ENCODE results near the gene PPP1R1C.

Gene PPP1R1C

DNA sequence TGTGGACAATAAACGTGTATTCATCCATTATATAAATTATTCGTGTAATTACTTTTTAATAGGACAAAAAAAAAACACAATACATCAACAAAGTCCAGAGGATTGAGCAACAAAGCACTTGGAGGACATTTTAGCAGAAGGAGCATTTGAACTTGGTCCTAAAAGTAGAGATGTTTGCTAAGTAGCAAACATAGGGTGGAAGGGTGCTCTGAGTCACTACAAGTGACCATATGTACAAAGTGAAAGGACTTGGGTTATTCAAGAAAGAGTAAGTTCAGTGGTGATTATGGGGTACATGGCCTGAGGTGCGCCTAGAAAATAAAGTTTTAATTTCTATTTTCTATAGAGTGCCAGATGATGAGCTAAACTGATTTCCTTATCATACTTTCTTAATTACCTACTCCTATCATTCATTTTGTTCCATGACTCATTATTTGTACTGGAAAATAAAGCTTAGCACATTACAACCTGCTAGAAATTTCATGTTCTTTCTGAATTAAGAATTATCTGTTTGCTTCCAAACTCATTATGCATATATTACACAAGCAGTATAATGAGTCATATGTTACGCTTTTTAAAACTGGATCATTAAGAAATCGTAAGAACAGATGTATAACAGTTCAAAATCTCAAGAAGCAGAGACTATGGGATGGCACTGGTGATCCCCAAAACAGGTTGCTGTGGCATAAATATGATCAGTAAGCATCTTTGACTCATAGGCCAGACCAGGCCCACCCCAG lies 13.1 kb upstream of the PPP1R1C start:
- no peak for DNase-seq

DNA sequence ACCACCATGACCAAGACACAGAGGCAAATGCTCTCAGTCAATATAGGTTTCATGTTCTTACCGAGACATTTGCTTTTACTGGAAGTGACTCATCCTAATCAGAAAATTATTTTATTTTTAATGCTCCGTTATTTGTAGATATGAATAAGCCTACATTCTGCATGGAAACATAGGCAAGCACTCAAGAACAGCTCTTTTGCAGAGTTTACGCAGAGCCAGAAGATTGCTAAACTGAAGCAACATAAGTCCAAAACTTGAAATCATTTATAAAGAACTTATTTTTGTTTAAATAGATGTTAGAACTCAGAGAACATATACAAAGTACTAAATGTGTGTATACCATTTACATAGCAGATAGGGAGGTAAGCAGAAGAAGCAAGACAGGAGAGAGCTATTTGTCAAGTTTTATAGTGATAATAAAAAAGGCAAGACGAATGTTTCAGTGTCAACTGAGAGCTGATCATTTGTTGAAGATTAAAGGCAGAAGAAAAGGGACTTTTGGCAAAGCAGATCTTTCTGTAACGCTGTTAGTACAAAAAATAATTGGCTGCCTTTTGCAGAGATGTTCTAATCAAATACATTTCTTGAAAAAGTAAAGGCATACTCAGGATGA lies 12.4 kb upstream of the PPP1R1C start:
- no peak for DNase-seq

DNA sequence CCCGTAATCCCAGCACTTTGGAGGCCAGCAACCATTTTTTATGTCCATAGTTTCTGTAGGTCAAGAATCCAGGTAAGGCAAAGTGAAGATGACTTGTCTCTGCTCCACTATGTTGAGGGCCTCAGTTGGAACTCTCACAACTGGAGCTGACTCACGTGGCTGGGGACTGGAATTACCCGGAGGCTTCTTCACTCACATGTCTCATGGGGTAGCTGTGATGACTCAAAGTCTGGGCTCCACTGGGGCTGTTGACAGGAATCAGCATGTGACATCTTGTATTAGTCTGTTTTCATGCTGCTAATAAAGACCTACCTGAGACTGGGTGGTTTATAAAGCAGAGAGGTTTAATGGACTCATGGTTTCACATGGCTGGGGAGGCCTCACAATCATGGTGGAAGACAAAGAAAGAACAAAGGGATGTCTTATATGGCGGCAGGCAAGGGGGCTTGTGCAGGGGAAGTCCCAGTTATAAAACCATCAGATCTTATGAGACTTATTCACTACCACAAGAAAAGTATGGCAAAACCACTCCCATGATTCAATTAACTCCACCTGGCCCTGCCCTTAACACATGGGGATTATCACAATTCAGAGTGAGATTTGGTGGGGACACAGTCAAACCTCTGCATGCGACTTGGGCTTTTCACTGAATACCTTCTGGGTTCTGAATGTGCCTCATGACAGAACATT lies 7.8 kb upstream of the PPP1R1C start:
- no peak for DNase-seq

DNA sequence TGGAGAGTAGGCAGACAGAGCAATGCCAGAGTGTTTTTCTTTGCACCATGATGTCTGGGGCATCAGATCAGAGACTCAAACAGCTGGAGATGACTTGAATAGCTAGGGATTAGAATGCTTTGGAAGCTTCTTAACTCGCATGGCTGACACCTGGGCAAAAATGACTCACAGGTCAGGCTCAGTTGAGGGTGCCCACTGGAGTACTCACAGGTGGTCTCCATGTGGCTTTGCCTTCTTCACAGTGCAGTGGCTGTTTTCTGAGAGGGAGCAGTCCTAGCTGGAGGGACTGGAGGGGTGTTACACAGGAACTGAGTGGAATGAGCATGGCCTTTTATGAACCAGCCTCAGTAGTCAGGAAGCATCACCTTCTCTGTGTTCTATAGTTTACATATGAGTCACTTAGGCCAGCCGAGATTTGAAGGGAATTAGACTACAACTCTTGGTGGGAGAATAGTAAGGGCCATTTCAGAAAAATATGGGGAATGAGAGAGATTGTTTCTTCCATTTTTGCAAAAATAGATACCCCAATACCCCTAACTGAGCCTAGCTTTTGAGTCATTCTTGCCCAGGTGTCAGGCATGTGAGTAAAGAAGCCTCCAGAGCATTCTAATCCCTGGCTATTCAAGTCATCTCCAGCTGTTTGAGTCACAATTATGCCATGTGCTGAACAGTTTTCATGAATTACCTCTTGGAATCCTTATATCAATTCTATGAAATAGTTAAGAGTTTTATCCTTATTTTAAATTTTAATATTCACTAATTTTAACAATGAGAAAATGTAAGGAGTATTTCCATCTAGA lies 7.1 kb upstream of the PPP1R1C start:
- DNase-seq: no peak

DNA sequence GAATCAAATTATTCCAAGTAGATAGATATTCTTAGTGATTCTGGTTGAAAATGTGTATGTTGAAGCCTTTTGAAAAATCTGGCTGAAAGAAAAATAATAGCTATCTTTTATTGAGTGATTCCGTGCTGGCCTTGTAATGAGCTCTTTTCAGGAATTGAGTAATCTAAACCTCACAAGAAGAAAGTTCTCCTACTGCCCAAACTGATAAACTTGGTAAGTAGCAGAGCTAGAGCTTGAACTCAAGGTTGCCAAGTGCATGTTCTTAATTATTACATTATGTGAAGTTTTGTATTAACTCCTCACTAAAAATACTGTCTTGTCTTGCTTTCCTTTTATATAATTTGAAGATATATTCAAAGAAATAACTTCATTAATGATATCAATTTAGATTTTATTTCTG lies 1.6 kb upstream of the PPP1R1C start:
- no peak for DNase-seq

DNA sequence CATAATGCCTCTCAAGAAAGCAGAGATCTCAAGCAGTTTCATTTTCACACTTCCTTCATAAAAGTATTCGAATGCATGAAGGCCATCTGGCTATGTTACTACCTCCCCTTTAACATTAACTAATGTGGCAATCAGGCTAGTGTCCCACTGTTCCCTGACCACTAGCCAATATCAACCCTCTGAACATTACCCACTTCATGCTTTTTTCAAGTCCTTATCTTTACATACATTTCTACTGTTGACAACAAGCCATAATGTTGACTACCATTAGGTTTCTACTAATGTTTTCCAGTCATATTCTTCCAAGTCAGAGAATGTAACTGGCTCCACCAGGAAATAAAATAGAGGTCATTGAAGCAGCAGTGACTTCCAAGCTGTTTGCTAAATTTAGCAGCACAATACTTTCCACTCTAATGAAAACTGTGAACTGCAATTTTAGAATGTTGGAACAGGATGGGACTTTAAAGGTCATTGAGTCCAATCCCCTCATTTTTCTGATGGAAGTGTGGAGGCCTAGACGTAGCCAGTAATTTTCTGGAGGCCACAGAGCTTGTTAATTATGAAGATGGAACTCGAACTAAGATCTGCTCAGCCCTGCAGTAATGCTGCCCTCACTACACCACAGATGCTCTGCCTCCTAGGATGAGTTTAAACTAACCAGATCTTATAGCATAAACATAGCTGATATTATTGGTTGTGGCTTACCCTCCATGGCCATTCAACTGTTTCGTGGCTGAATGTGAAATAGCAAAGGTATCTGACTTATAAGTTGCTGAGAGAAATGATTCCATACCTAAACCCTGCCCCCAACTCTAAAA lies 630 bp upstream of the PPP1R1C start:
- no peak for DNase-seq

DNA sequence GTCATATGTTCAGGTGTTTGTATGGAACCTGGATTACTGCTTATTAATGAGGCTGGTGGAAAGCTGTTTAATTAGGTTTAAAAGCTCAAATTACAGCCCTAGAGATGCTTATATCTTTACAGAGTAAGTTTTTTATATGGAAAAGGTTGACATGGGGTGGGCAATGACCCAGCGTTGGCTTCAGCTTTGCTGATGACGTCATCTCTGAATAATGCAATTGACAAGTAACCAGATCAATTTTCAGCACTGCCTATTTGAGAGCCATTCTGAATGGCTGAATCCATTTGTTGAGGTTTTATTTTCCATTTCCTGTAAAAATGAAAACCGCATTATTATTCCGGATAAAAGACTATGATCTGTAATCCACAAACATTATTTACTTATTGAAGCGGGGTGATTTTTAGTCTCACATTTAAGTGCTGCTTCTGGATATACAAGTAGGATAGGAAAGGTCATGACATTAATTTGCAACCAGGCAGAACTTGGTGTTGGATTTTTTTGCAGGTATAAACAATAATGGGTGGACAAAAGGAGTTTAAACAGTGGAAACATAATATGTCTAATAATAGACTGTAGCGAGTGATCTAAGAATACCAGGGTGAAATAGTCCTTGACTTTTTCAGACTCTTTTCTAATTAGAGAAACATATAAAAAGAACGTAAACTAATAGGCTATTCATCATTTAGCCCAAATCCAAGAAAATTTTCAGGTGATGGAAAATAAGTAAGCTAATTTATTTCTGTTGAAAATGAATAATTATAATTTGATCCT lies 2.7 kb downstream of the PPP1R1C start:
- no peak for DNase-seq

DNA sequence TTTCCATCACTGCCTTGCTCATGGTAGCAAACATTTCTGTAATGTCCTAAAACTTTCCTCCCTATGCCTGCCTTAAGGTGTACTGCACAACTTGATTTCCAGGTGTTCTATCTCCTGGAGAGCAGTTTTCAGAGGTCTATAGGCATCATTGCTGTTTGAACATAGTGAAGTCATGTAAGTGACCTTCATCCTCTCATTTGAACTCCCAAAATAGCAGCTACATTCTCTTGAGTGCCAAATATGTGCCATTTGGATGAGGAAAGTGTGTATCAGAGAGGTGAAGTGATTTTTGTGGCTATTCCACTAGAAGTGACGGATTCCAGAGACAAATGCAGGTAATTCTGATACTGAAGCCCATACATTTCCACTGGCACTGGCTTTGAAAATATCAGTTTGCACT lies 3.4 kb downstream of the PPP1R1C start:
- no peak for DNase-seq

DNA sequence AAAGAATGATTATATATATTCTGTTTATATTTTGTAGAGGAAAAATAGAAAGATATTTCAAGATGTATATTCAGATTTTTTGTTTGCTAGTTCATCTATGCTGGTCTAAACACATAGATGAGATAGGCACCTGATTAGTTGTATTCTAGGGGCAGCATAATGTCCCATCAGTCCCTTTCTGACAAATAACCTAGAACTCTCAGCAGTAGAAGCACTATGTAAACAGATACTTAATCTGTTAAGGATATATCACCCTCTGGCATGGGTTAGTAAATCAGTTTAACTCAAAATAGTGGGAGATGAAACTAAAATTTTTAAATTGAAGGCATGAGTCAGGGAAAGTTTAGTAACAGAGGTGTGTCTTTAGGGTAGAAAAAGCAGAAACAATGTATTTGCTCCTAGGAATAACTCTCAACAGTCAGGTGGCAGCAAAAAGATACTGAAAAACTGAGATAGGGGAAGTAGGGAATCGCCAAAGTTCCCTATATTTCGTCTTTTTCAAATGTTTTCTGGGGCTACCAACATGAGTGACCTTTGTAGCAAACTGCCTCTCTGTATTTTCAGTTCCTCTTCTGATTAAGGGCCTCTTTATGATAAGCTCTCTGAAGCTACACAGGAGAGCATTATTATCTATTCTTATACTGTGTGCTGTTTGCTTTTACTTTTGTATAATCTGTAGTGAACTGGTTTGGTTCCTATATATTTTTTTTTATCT lies 5.7 kb downstream of the PPP1R1C start:
- peak in 1 of 2 donors; percentile 11 for DNase-seq

DNA sequence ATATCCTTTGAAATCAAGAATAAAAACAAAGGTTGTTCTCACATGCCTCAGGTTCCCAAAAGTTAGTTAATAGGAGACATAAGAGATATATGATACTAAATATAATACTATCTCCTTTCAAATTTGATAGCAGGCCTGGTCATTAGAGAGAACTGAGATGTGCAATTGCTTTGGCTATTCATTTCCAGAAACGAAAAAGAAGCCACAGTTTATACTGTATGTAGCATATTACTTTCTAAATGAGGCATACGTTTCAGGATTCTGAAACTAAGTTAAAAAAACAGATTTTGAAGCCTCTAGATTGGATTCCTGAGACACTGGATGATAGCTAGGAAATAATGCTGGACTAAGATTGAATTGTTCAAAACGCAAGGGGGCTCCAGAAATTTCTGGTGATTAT lies 7.1 kb downstream of the PPP1R1C start:
- no peak for DNase-seq

DNA sequence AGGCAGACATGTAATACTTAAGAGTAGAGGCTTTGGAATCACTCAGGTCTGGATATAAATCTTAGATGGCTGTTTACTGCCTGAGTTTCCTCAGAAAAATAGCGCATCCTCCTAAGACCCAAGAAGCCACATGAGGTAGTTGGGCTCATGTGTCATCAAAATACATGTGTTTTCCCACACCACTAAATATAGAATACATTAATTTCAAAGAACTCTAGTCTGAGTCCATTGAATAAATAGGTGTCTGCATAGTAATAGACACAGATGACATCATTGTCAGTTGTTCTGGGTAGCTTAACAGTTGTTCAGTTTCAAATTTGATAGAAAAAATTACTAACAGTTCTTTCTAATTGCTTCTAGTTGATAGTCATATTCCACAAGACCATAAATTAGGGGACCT lies 9.6 kb downstream of the PPP1R1C start:
- no peak for DNase-seq

DNA sequence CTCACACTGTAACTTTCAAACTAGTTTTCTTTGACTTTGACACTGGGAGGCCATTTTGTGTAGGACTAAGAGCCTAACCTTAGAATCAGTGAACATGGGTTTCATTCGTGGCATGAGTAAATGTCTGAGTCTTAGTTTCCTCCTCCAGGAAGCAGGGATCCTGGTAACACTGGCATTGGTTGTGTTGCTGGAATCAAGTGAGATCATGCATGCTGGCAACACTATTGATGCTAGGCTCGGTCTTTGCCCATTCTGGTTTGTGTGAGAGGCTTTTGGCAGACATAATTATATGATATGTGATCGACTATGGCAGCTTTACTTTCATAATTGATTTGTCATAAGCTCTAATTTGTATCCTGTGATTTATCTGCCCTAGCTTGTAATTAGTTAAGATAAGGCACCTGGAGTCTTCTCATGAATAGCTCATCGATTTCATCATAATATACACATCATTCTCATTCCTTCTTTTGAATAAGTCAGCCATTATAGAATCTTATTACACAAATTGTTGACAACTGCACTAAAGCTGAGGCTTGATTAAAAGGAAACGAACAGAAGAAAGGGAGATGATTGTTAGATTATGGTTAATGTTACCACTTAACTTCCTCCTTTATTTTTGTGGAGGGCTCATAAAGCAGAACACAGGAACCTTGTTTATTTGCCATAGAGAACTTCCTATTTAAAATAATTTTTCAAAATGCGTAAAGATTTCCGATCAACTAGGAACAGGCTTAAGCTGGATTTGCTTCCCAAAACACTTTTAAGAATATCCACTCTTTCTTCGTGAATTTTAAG lies 12.6 kb downstream of the PPP1R1C start:
- DNase-seq: no peak

DNA sequence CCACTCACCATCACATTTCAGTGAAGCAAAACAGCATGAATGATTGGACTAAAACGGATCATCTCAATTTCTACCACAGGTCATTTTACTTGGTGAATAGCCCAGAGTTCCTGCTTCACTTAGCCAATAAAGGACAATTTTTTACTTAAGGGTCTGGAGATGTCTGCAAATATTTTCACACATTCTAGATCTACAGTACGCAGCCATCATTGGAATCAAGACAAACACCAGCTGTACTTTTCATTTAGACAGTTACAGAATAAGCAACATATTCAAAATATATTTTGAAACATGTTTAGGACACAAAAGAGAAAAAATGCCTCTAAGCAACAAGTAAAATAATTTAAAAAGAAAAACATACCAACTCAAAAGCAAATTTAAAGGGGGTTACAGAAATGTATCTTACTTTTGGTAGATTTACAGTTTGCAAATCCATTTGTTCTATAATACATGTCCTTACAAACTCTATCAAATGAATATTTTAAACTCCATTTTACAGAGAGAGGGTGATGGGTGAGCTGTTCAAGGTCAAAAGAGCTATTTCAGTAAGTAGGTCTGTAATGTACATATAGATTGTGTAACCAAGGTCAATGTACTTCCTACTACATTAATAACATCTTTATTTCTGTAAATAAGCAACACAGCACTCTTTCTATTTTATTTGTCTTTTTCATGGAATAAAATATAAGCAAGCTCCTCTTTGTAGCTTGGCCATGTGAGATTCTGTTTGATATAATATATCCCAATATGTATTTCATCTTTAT lies 13.4 kb downstream of the PPP1R1C start:
- no peak for DNase-seq

DNA sequence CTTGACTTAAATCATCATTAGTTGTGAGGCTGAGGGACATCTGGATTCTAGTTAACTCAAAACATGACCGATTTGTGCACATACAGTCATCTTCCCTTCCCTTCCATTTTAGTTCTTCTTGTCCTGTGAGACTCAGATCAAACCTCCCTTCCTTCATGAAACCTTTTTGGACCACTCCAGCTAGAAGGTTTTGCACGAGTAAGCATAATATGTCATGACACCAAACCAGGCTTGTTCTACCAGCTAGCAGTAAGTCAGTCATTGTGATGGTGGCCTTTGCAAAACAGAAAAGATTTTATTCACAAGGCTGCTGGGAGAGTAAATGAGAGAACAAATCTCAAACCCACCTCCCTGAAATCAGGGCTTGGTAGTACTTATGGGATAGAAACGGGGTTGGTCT lies 14.3 kb downstream of the PPP1R1C start:
- no peak for DNase-seq

DNA sequence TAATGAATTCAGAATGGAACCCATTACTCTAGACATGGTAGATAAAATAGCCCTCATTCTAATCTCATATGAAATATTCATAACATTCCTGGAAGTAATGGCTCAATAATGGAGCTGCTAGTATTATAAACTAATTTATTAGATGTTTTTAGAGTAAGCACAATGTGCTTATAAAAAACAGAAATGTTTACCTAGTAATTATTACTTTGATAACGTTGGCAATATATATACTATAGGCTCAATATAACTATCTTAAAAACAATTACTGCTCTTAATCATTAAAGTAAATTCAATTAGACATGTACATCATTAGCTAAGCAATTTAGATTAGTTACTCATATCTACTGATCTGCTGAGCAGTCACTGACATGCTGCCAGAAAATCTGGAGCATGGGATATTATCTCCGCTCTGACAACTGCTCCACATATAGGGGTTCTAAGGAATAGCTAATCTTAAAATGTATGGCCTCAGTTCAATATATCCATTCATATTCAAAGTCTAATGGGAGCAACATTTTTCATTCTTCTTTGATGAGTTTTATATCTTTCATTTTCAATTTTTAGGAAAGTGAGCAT lies 19.4 kb downstream of the PPP1R1C start:
- no peak for DNase-seq

DNA sequence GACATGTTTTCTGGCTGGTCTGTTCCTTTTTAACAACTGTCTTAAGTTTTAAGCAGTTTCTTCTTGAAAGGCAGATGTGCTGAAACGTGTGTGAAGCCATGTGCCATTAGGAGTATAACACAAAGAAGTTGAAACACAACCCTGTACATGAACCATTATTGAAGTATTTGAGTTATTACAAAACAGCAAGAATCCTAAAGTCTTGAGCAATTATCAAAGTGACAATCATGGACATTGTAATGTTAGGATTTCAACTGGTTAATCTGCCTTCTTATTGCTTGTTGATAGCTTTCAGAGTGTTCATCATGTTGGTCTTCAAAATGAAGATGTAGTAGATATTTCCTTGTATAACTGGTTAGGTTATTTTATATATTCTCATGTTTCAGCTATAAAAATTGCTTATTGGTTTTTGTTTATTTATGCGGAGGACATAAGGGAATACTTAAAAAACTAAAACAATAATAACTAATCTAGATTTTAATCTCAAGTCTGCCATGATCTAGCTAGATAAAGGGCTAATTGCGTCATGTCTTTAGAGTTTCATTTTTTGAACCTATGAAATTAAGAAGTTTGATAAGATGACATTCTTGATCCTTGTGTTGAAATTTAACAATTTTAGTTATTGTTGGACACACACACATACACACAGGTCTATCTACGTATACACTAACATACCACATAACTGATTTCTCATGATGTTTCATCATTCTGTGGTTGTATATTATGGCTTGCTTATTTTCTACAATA lies 21.1 kb downstream of the PPP1R1C start:
- DNase-seq: no peak

DNA sequence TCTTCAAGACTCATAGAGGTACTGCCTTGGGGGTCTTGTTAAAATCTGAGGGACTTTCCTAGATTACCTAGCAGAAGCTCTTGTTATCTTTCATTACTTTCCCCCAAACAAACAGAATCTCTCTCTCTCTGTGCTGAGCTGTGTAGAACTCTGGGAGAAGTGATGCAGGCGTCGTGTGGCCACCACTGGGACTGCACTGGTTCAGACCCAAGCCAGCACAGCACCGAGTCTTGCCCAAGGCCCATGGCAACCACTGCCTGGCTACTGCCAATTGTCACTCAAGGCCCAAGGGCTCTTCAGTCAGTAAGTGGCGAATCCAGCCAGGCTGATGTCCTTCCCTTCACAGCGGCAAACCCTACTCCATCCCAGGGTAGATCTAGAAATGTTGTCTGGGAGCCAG lies 28.6 kb downstream of the PPP1R1C start:
- DNase-seq: no peak
